ENCODE measurements around the gene FAR1.

The FAR1 gene

GRCh38 chr11:13699870-13700269 is 31.4 kb downstream of the FAR1 start:
- Histone ChIP-seq H3K27me3 (ENCODE audit: low read length) (no peaks in the 10 kb centered on the region), H3F3A (ENCODE audit: insufficient read depth) (peaks cover 7% of the 10 kb centered on the region; the same call in 1 of the 2 replicates), H4K20me1 (ENCODE audit: low read depth, low read length) (peaks cover 10% of the 10 kb centered on the region), H3K27ac (ENCODE audit: low read depth, low read length) (no peak overlapping the region), H3K79me2 (ENCODE audit: insufficient read depth, low read length) (peaks cover 18% of the 10 kb centered on the region), H3K9ac (ENCODE audit: low read length) (no peak overlapping the region), H3K36me3 (ENCODE audit: low read length) (peaks cover 53% of the 10 kb centered on the region; the same call in 1 of the 2 replicates), H2AFZ (ENCODE audit: low read depth, low read length, severe bottlenecking) (no peak overlapping the region), H3K4me2 (ENCODE audit: low read depth, low read length, poor library complexity, severe bottlenecking) (no peak overlapping the region), H3K9me3 (ENCODE audit: insufficient read depth, low read length) (no peaks in the 10 kb centered on the region), H3K9me2 (replicated peaks; ENCODE audit: insufficient read depth, low read length) (no peaks in the 10 kb centered on the region), H3K4me3 (ENCODE audit: insufficient read depth, low read length, poor library complexity, severe bottlenecking) (no peak overlapping the region)
- no peak for TF ChIP-seq EZH2phosphoT487 (conservative IDR thresholded peaks at IDR 0.05; ENCODE audit: low read length)
- TF ChIP-seq CTCF (IDR thresholded peaks at IDR 0.05; ENCODE audit: insufficient read depth, low read length, poor library complexity, severe bottlenecking) = no peak

GRCh38 chr11:13701506-13701905 is 33.0 kb downstream of the FAR1 start:
- H2AFZ ChIP-seq (ENCODE audit: low read depth, low read length, severe bottlenecking) = no peak overlapping the region

GRCh38 chr11:13702071-13702470 is 33.6 kb downstream of the FAR1 start:
- Histone ChIP-seq H3K27ac (ENCODE audit: low read depth, low read length) (no peak overlapping the region), H3K9ac (ENCODE audit: low read length) (no peak overlapping the region), H2AFZ (ENCODE audit: low read depth, low read length, severe bottlenecking) (no peak overlapping the region), H3K9me3 (ENCODE audit: insufficient read depth, low read length) (no peaks in the 10 kb centered on the region), H3K79me2 (ENCODE audit: insufficient read depth, low read length) (no peaks in the 10 kb centered on the region; the same call in 1 of the 2 replicates), H3K36me3 (ENCODE audit: low read length) (peaks cover 45% of the 10 kb centered on the region; the same call in 1 of the 2 replicates), H3K4me3 (ENCODE audit: insufficient read depth, low read length, poor library complexity, severe bottlenecking) (no peak overlapping the region), H3K9me2 (replicated peaks; ENCODE audit: insufficient read depth, low read length) (no peaks in the 10 kb centered on the region), H3F3A (ENCODE audit: insufficient read depth) (peaks cover 7% of the 10 kb centered on the region; the same call in 1 of the 2 replicates), H3K27me3 (ENCODE audit: low read length) (no peaks in the 10 kb centered on the region), H4K20me1 (ENCODE audit: low read depth, low read length) (peaks cover 8% of the 10 kb centered on the region), H3K4me2 (ENCODE audit: low read depth, low read length, poor library complexity, severe bottlenecking) (no peak overlapping the region)
- TF ChIP-seq CTCF (IDR thresholded peaks at IDR 0.05; ENCODE audit: insufficient read depth, low read length, poor library complexity, severe bottlenecking) (no peak), EZH2phosphoT487 (conservative IDR thresholded peaks at IDR 0.05; ENCODE audit: low read length) (no peak)

More at GRCh38 chr11:13701506-13701905, 33.0 kb downstream of the FAR1 start:
- peaks cover 42% of the 10 kb centered on the region; the same call in 1 of the 2 replicates for H3K36me3 ChIP-seq (ENCODE audit: low read length)
- H3K27me3 ChIP-seq (ENCODE audit: low read length) = no peaks in the 10 kb centered on the region
- H3F3A ChIP-seq (ENCODE audit: insufficient read depth) = peaks cover 7% of the 10 kb centered on the region; the same call in 1 of the 2 replicates
- H3K79me2 ChIP-seq (ENCODE audit: insufficient read depth, low read length) = peaks cover 5% of the 10 kb centered on the region
- no peak overlapping the region for H3K27ac ChIP-seq (ENCODE audit: low read depth, low read length)
- H3K4me3 ChIP-seq (ENCODE audit: insufficient read depth, low read length, poor library complexity, severe bottlenecking) = no peak overlapping the region
- no peak for TF ChIP-seq EZH2phosphoT487 (conservative IDR thresholded peaks at IDR 0.05; ENCODE audit: low read length)
- TF ChIP-seq CTCF (IDR thresholded peaks at IDR 0.05; ENCODE audit: insufficient read depth, low read length, poor library complexity, severe bottlenecking) = no peak
- H3K4me2 ChIP-seq (ENCODE audit: low read depth, low read length, poor library complexity, severe bottlenecking) = no peak overlapping the region
- no peaks in the 10 kb centered on the region for H3K9me2 ChIP-seq (replicated peaks; ENCODE audit: insufficient read depth, low read length)
- no peak overlapping the region for H3K9ac ChIP-seq (ENCODE audit: low read length)
- no peaks in the 10 kb centered on the region for H3K9me3 ChIP-seq (ENCODE audit: insufficient read depth, low read length)
- peaks cover 6% of the 10 kb centered on the region for H4K20me1 ChIP-seq (ENCODE audit: low read depth, low read length)
